Fibroblast of lung (primary cell): ENCODE measurements around the gene CDH26. TPM values are rescaled to one million over a fixed set of nuclear protein-coding genes. Genes with fewer than 3 reads are reported as not detected.
A peak's percentile ranks its signal among the peaks of the same experiment; 100 is the strongest.

Experiments
- DNase-seq, 2 donors: peaks; one replicate each; pipeline versions ENCODE4 v3.0.0 to v3.0.0-alpha.2; 2010; ENCODE audit warnings: low read depth in 2 of 2
- H2AFZ ChIP-seq: 2 replicates; pipeline ENCODE4 v1.5.1; 2012; ENCODE audit warnings: low read length, control low read depth, inconsistent platforms
- H3K27ac ChIP-seq: 2 replicates; pipeline ENCODE4 v1.5.1; 2011; ENCODE audit warnings: low read length, control low read depth; ENCODE audit not compliant: insufficient read depth
- H3K27me3 ChIP-seq: 2 replicates; pipeline ENCODE4 v1.5.1; 2011; ENCODE audit warnings: mild to moderate bottlenecking, low read length; ENCODE audit not compliant: control insufficient read depth, insufficient read depth
- H3K36me3 ChIP-seq: 2 replicates; pipeline ENCODE4 v1.5.1; 2011; ENCODE audit warnings: low read length; ENCODE audit not compliant: control insufficient read depth, insufficient read depth
- H3K4me1 ChIP-seq: 2 replicates; pipeline ENCODE4 v1.5.1; 2011; ENCODE audit warnings: low read length; ENCODE audit not compliant: control insufficient read depth, insufficient read depth; ENCODE audit errors: extremely low read depth
- H3K4me2 ChIP-seq: 2 replicates; pipeline ENCODE4 v1.5.1; 2011; ENCODE audit warnings: low read length, control low read depth; ENCODE audit not compliant: insufficient read depth; ENCODE audit errors: extremely low read depth
- H3K4me3 ChIP-seq, 4 experiments: fragments of 200-600 bp in 1 of 4; sonication (generic) in 1 of 4; replicated peaks in 1 of 4; 2 replicates each; pipeline ENCODE4 v1.5.1; 2011 to 2016; ENCODE audit warnings: low read length in 4 of 4, low read depth in 3 of 4, mild to moderate bottlenecking in 3 of 4, control low read depth in 2 of 4, inconsistent platforms in 1 of 4, mixed read lengths in 1 of 4; ENCODE audit not compliant: insufficient read depth in 1 of 4; ENCODE audit errors: control extremely low read depth in 1 of 4
- H3K79me2 ChIP-seq: 2 replicates; pipeline ENCODE4 v1.5.1; 2012; ENCODE audit warnings: mild to moderate bottlenecking, low read length, inconsistent platforms; ENCODE audit not compliant: control insufficient read depth, insufficient read depth
- H3K9ac ChIP-seq: 2 replicates; pipeline ENCODE4 v1.5.1; 2011; ENCODE audit warnings: mild to moderate bottlenecking, low read length, control low read depth; ENCODE audit not compliant: insufficient read depth
- H3K9me3 ChIP-seq: 2 replicates; pipeline ENCODE4 v1.5.1; 2012; ENCODE audit warnings: low read depth, low read length; ENCODE audit not compliant: control insufficient read depth, insufficient read depth
- H4K20me1 ChIP-seq: 2 replicates; pipeline ENCODE4 v1.5.1; 2011; ENCODE audit warnings: low read length; ENCODE audit not compliant: control insufficient read depth, insufficient read depth; ENCODE audit errors: extremely low read depth
- CTCF ChIP-seq, 2 donors: IDR thresholded peaks in 1 of 2; conservative IDR thresholded peaks in 1 of 2; 1 replicate in 1 of 2; 2 replicates in 1 of 2; pipeline ENCODE4 v1.5.1; 2011 to 2012; ENCODE audit warnings: low read length in 2 of 2, control low read depth in 1 of 2, inconsistent platforms in 1 of 2, low read depth in 1 of 2, mild to moderate bottlenecking in 1 of 2
- EZH2 ChIP-seq: IDR thresholded peaks from 2 replicates; pipeline ENCODE4 v1.5.1; 2012; ENCODE audit warnings: low read length, control low read depth, mild to moderate bottlenecking; ENCODE audit errors: missing control alignments
- polyA plus RNA-seq, 2 donors: library from polyadenylated mRNA; depleted of rRNA in 1 of 2; stranded (reverse) in 1 of 2; unstranded in 1 of 2; fragments of >200 nt; gene quantifications; 2 replicates each; pipeline ENCODE4 v1.2.1, GENCODE V29; 2011 to 2012; ENCODE audit warnings: missing spikeins in 1 of 2
- total RNA-seq: library from RNA; depleted of rRNA; stranded (reverse); fragments of >200 nt; gene quantifications from 2 replicates; pipeline ENCODE4 v1.2.1, GENCODE V29; 2014

The CDH26 gene
- total and polyA plus RNA-seq, 2 donors (not counting 1 experiment from before 2014, with no cell fraction given): 0.12 to 0.50 TPM

- H3K9me3 ChIP-seq: no peaks in the 10 kb centered on the region
- DNase-seq: peak in 1 of 2 donors; percentile 18
These were observed 36.5 kb downstream of the CDH26 start for GRCh38 chr20:59994697-59995122.

GRCh38 chr20:59996108-59996507 lies 37.9 kb downstream of the CDH26 start:
- DNase-seq: no peak
- no peaks in the 10 kb centered on the region for H3K9me3 ChIP-seq
- H3K27ac ChIP-seq: no peak overlapping the region
- no peaks in the 10 kb centered on the region for H4K20me1 ChIP-seq
- H3K4me1 ChIP-seq: no peaks in the 10 kb centered on the region
- no peak overlapping the region for H3K4me3 ChIP-seq
- no peaks in the 10 kb centered on the region for H3K36me3 ChIP-seq
- no peak overlapping the region for H2AFZ ChIP-seq
- H3K27me3 ChIP-seq: no peaks in the 10 kb centered on the region
- H3K79me2 ChIP-seq: no peaks in the 10 kb centered on the region
- H3K4me2 ChIP-seq: no peak overlapping the region
- no peak overlapping the region for H3K9ac ChIP-seq
- no peak for TF ChIP-seq EZH2
- no peak for TF ChIP-seq CTCF (conservative IDR thresholded peaks at IDR 0.05 in 1 of 2, IDR thresholded peaks at IDR 0.05 in 1 of 2; ENCODE audit: low read depth in 1 of 2, low read length in 2 of 2)

More at GRCh38 chr20:59994697-59995122, 36.5 kb downstream of the CDH26 start:
- no peak overlapping the region for H2AFZ ChIP-seq
- H3K4me1 ChIP-seq: no peaks in the 10 kb centered on the region
- no peak overlapping the region for H3K27ac ChIP-seq
- H3K4me3 ChIP-seq: no peak overlapping the region
- TF ChIP-seq CTCF (conservative IDR thresholded peaks at IDR 0.05 in 1 of 2, IDR thresholded peaks at IDR 0.05 in 1 of 2; ENCODE audit: low read depth in 1 of 2, low read length in 2 of 2) (no peak), EZH2 (no peak)
- no peaks in the 10 kb centered on the region for H3K36me3 ChIP-seq
- H3K79me2 ChIP-seq: no peaks in the 10 kb centered on the region
- no peaks in the 10 kb centered on the region for H3K27me3 ChIP-seq
- no peak overlapping the region for H3K9ac ChIP-seq
- H3K4me2 ChIP-seq: no peak overlapping the region
- H4K20me1 ChIP-seq: no peaks in the 10 kb centered on the region

- Histone ChIP-seq H2AFZ (no peak overlapping the region), H4K20me1 (no peaks in the 10 kb centered on the region), H3K9ac (no peak overlapping the region), H3K4me1 (no peaks in the 10 kb centered on the region), H3K27ac (no peak overlapping the region), H3K79me2 (no peaks in the 10 kb centered on the region), H3K9me3 (no peaks in the 10 kb centered on the region), H3K4me3 (no peak overlapping the region), H3K36me3 (no peaks in the 10 kb centered on the region), H3K4me2 (no peak overlapping the region), H3K27me3 (no peaks in the 10 kb centered on the region)
- DNase-seq: no peak
- TF ChIP-seq EZH2: no peak
- no peak for TF ChIP-seq CTCF (conservative IDR thresholded peaks at IDR 0.05 in 1 of 2, IDR thresholded peaks at IDR 0.05 in 1 of 2; ENCODE audit: low read depth in 1 of 2, low read length in 2 of 2)
These were observed 39.7 kb downstream of the CDH26 start for GRCh38 chr20:59997896-59998295.
